Activated CD4-positive, alpha-beta T cell treated with anti-CD3 and anti-CD28 coated beads, Interleukin-2, amount 10 ng/mL, durations not matched to agents 24 days and 14 days (primary cell): ENCODE measurements around the gene NMT1. TPM values are rescaled to one million over a fixed set of nuclear protein-coding genes. Genes with fewer than 3 reads are reported as not detected.

Experiments used
- DNase-seq: peaks from one replicate; pipeline ENCODE4 v3.0.0; 2022
- H3K27ac Mint-ChIP-seq: one replicate; pipeline ENCODE4 v1.8.0; 2022; ENCODE audit warnings: mild to moderate bottlenecking, mixed read lengths
- H3K27me3 Mint-ChIP-seq: one replicate; pipeline ENCODE4 v1.8.0; 2022; ENCODE audit warnings: mixed read lengths
- H3K36me3 Mint-ChIP-seq: one replicate; pipeline ENCODE4 v1.8.0; 2022; ENCODE audit warnings: low read depth, mild to moderate bottlenecking, mixed read lengths
- H3K4me1 Mint-ChIP-seq: one replicate; pipeline ENCODE4 v1.8.0; 2021; ENCODE audit warnings: mixed read lengths
- H3K4me3 Mint-ChIP-seq: one replicate; pipeline ENCODE4 v1.8.0; 2022; ENCODE audit warnings: mild to moderate bottlenecking, moderate library complexity, mixed read lengths
- H3K9me3 Mint-ChIP-seq: one replicate; pipeline ENCODE4 v1.8.0; 2021; ENCODE audit warnings: mixed read lengths
- intact Hi-C: fragments of 100-400 bp; cut with micrococcal nuclease; formaldehyde crosslinking; loops from one replicate; pipeline ENCODE4 v1.15.1; 2023
- total RNA-seq: library from RNA; stranded (reverse); gene quantifications from 2 replicates; pipeline ENCODE4 v1.2.3, GENCODE V29; 2022

The NMT1 gene
- total RNA-seq, 1 donor from 2014 or later, result 176 TPM

GRCh38 chr17:45098081-45098868 is 37.2 kb downstream of the NMT1 start:
- H3K36me3 Mint-ChIP-seq, result peaks cover 60% of the 10 kb centered on the region
- H3K9me3 Mint-ChIP-seq, result no peaks in the 10 kb centered on the region
- no peak overlapping the region for H3K4me3 Mint-ChIP-seq
- DNase-seq, result no peak
- no peak overlapping the region for H3K27ac Mint-ChIP-seq
- H3K27me3 Mint-ChIP-seq, result no peaks in the 10 kb centered on the region
- H3K4me1 Mint-ChIP-seq, result peaks cover 3% of the 10 kb centered on the region
- intact Hi-C loops, result loop anchor here (2.0 kb wide), 1 partner anchor 177 kb away; no protein-coding TSS in a partner anchor

GRCh38 chr17:45098869-45099616 is 37.9 kb downstream of the NMT1 start:
- H3K4me3 Mint-ChIP-seq, result no peak overlapping the region
- peak; percentile 93 for DNase-seq
- H3K27ac Mint-ChIP-seq, result no peak overlapping the region
- peaks cover 58% of the 10 kb centered on the region for H3K36me3 Mint-ChIP-seq
- H3K27me3 Mint-ChIP-seq, result no peaks in the 10 kb centered on the region
- intact Hi-C loops, result loop anchor here (2.0 kb wide), 1 partner anchor 178 kb away; no protein-coding TSS in a partner anchor
- no peaks in the 10 kb centered on the region for H3K9me3 Mint-ChIP-seq
- peaks cover 3% of the 10 kb centered on the region for H3K4me1 Mint-ChIP-seq

GRCh38 chr17:45101546-45101882 is 40.4 kb downstream of the NMT1 start:
- intact Hi-C loops, result no loop called here
- DNase-seq, result no peak
- no peak overlapping the region for H3K27ac Mint-ChIP-seq
- peaks cover 62% of the 10 kb centered on the region for H3K36me3 Mint-ChIP-seq
- no peak overlapping the region for H3K4me3 Mint-ChIP-seq
- no peaks in the 10 kb centered on the region for H3K27me3 Mint-ChIP-seq
- H3K9me3 Mint-ChIP-seq, result no peaks in the 10 kb centered on the region
- H3K4me1 Mint-ChIP-seq, result peaks cover 3% of the 10 kb centered on the region

GRCh38 chr17:45101883-45102811 is 41.0 kb downstream of the NMT1 start:
- DNase-seq, result no peak

DNA sequence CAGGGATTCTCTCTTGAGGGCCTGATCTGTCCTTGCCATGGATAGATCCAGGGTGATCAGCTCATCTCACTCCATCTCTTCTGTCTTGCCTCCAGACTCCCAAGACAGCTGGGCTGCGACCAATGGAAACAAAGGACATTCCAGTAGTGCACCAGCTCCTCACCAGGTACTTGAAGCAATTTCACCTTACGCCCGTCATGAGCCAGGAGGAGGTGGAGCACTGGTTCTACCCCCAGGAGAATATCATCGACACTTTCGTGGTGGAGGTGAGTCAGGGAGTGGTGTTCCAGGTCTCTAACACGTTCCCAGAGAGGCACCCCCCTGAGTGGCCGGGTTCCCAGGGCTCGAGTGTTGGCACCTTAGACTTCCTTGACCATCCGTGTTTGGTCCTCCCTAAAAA is 41.7 kb downstream of the NMT1 start:
- no peak overlapping the region for H3K27ac Mint-ChIP-seq
- no peaks in the 10 kb centered on the region for H3K27me3 Mint-ChIP-seq
- peaks cover 60% of the 10 kb centered on the region for H3K36me3 Mint-ChIP-seq
- H3K4me3 Mint-ChIP-seq, result no peak overlapping the region
- DNase-seq, result no peak
- H3K9me3 Mint-ChIP-seq, result no peaks in the 10 kb centered on the region
- intact Hi-C loops, result no loop called here
- H3K4me1 Mint-ChIP-seq, result peaks cover 3% of the 10 kb centered on the region

More at GRCh38 chr17:45101883-45102811, 41.0 kb downstream of the NMT1 start:
- peaks cover 61% of the 10 kb centered on the region for H3K36me3 Mint-ChIP-seq
- no peaks in the 10 kb centered on the region for H3K27me3 Mint-ChIP-seq
- no peaks in the 10 kb centered on the region for H3K9me3 Mint-ChIP-seq
- H3K27ac Mint-ChIP-seq, result no peak overlapping the region
- intact Hi-C loops, result no loop called here
- H3K4me1 Mint-ChIP-seq, result peaks cover 3% of the 10 kb centered on the region
- H3K4me3 Mint-ChIP-seq, result no peak overlapping the region

DNA sequence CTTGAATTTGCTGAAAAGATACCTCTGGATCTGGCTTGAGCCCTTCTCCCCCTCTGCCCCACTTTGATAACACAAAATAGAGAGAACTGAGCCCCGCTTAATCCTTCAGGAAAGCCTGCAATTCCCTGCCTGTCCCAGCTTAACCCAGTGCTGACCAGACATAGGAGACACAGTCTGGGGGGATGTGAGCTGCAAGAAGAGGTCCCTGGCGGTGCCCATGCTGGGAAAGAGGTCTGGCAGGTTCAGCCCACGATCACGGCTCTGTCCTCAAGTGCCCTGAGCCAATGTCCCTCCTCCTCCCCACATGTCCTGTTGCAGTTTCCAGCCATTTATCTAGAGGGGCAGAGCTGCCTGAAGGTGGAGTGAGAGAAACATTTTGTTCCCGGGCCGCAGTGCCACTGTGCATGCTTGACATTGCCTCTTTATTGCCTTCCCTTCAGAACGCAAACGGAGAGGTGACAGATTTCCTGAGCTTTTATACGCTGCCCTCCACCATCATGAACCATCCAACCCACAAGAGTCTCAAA is 42.2 kb downstream of the NMT1 start:
- Mint-ChIP-seq H3K4me1 (peaks cover 3% of the 10 kb centered on the region), H3K4me3 (no peak overlapping the region), H3K36me3 (peaks cover 60% of the 10 kb centered on the region), H3K27me3 (no peaks in the 10 kb centered on the region), H3K27ac (no peak overlapping the region), H3K9me3 (no peaks in the 10 kb centered on the region)
- intact Hi-C loops, result no loop called here
- DNase-seq, result no peak

DNA sequence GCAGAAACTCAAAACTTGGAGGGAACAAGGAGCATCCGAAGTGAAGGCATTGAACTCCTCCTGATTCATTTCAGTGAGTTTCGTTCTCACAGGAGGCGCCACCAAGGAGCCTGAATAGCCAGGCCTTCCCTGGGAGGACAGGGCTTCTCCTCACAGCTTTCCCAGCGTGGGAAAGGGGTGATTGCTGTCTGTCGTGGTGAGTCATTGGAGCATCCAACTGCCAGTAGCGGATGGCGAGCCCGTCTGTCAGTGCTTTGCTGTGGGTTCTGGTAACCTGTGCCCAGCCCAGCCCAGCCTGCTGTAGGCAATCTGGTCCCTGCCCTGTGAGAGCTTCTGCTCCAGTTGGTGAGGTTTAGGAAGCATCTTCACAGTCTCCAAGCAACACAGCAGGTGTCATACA is 42.9 kb downstream of the NMT1 start:
- peaks cover 1% of the 10 kb centered on the region for H3K4me1 Mint-ChIP-seq
- no peak overlapping the region for H3K27ac Mint-ChIP-seq
- intact Hi-C loops, result no loop called here
- no peaks in the 10 kb centered on the region for H3K27me3 Mint-ChIP-seq
- DNase-seq, result no peak
- H3K36me3 Mint-ChIP-seq, result peaks cover 55% of the 10 kb centered on the region
- no peaks in the 10 kb centered on the region for H3K9me3 Mint-ChIP-seq
- no peak overlapping the region for H3K4me3 Mint-ChIP-seq

- intact Hi-C loops, result no loop called here
- no peak overlapping the region for H3K4me3 Mint-ChIP-seq
- DNase-seq, result no peak
- no peaks in the 10 kb centered on the region for H3K4me1 Mint-ChIP-seq
- H3K27me3 Mint-ChIP-seq, result no peaks in the 10 kb centered on the region
- no peaks in the 10 kb centered on the region for H3K9me3 Mint-ChIP-seq
- H3K36me3 Mint-ChIP-seq, result peaks cover 52% of the 10 kb centered on the region
- no peak overlapping the region for H3K27ac Mint-ChIP-seq
Observed at GRCh38 chr17:45104497-45104896, 43.4 kb downstream of the NMT1 start.

GRCh38 chr17:45104907-45105624 is 43.9 kb downstream of the NMT1 start:
- Mint-ChIP-seq H3K4me1 (no peaks in the 10 kb centered on the region), H3K27me3 (no peaks in the 10 kb centered on the region), H3K4me3 (no peak overlapping the region), H3K36me3 (peaks cover 48% of the 10 kb centered on the region), H3K27ac (no peak overlapping the region), H3K9me3 (no peaks in the 10 kb centered on the region)
- no peak for DNase-seq
- intact Hi-C loops, result no loop called here

DNA sequence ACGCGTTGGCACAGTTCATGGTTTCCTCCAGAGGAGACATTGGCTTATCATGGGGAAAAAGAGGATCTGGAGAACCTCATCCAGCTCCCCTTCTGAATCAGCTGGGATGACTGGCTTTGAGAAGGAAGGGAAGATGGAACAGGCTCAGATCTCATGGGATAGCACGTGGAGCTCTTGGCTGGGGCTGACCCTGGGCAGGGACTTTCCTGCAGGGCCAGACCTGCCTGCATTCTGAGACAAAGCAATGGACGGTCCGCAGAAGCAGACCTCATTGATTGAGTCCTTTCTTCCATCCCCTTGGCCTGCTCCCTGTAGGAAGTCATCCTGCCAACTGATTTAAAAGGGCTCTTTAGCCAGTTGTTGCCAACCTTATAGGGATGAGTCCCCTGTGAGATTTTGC is 45.0 kb downstream of the NMT1 start:
- intact Hi-C loops, result no loop called here
- no peaks in the 10 kb centered on the region for H3K27me3 Mint-ChIP-seq
- H3K4me3 Mint-ChIP-seq, result no peak overlapping the region
- no peaks in the 10 kb centered on the region for H3K4me1 Mint-ChIP-seq
- no peaks in the 10 kb centered on the region for H3K9me3 Mint-ChIP-seq
- no peak for DNase-seq
- peaks cover 48% of the 10 kb centered on the region for H3K36me3 Mint-ChIP-seq
- H3K27ac Mint-ChIP-seq, result no peak overlapping the region

DNA sequence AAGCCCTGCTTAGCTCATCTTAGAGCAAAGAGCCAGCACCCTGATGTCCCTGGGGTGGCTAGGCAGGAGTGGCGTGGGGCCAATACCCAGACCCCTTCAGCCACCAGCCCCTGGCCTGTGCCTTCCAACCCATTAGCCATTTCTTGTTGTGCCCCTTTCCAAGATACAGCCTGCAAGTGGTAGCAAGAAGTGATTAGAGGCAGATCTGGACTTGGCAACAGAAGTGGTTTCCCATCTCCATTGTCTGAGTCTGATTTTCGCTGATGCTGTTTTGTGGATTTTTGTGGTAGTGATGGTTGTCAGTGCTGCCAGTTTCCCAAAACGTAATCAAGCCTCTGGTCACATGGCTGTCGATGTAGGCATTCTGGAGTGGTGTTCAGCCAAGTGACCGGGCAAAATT is 45.5 kb downstream of the NMT1 start:
- H3K9me3 Mint-ChIP-seq, result no peaks in the 10 kb centered on the region
- peaks cover 48% of the 10 kb centered on the region for H3K36me3 Mint-ChIP-seq
- H3K27me3 Mint-ChIP-seq, result no peaks in the 10 kb centered on the region
- no peak overlapping the region for H3K4me3 Mint-ChIP-seq
- no peaks in the 10 kb centered on the region for H3K4me1 Mint-ChIP-seq
- DNase-seq, result no peak
- no peak overlapping the region for H3K27ac Mint-ChIP-seq
- intact Hi-C loops, result no loop called here

DNA sequence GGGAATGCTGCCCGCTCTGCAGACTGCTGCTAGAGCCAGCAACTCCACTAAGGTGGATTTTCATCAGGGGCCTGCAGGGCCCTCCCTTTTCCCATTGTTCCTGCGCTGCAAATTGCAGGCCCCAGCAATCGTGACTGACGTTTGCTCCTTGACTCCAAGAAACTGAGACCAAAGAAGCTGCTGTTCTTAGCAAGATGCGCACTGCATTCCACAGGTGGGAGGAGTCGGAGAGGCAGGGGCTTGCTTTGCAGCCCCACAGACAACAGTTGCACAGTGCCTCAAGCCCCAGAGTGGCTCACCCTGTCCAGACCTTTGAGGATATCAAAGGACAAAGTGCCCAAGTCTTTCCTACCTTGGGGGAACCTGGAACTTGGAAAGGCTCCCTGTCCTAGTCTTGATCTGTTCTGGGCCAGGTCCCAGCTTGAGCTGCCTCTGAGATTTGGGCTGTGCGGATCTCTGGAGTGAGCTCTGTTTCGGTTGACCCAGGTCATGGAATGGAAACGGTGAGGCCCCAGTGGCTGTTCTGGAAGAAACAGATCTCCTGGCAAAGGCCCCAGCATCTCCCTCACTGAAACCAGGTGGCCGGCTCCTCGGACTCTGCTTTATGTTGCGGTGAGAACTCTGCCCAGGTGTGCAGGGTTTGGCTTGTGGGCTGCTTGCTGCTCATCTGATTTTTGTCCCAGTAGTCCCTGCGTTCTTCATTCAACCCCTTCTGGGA is 46.3 kb downstream of the NMT1 start:
- intact Hi-C loops, result no loop called here
- H3K9me3 Mint-ChIP-seq, result no peaks in the 10 kb centered on the region

More for the DNA sequence above, 46.3 kb downstream of the NMT1 start:
- no peak for DNase-seq
- peaks cover 40% of the 10 kb centered on the region for H3K36me3 Mint-ChIP-seq
- no peaks in the 10 kb centered on the region for H3K27me3 Mint-ChIP-seq
- H3K4me1 Mint-ChIP-seq, result no peaks in the 10 kb centered on the region
- no peak overlapping the region for H3K4me3 Mint-ChIP-seq
- H3K27ac Mint-ChIP-seq, result no peak overlapping the region
